Measurements from ENCODE around the gene ACO2. TPM values are rescaled to one million over a fixed set of nuclear protein-coding genes. Genes with fewer than 3 reads are reported as not detected.

Gene ACO2
- total RNA-seq, 1 experiment from 2014 or later = 127 TPM

- BruUV-seq (replicated peaks) = no TSS peak
- no peak for DNase-seq (ENCODE audit: low spot score)
- H3K4me3 ChIP-seq (ENCODE audit: low read depth, low read length, poor library complexity, severe bottlenecking) = no peak overlapping the region
- no peaks in the 10 kb centered on the region for H3K9me3 ChIP-seq (ENCODE audit: low read depth, low read length, poor library complexity, severe bottlenecking)
- no peaks in the 10 kb centered on the region for H3K27me3 ChIP-seq (replicated peaks; ENCODE audit: insufficient read depth, low read depth, low read length, poor library complexity)
- peaks cover 22% of the 10 kb centered on the region for H3K4me1 ChIP-seq (ENCODE audit: insufficient read depth, low read length, poor library complexity, severe bottlenecking)
- ChIA-PET POLR2A (ENCODE audit: low non-redundant PET) (no interaction called here), CTCF (no interaction called here)
- H3K27ac ChIP-seq (ENCODE audit: low read depth, low read length, poor library complexity, severe bottlenecking) = no peak overlapping the region
- intact Hi-C loops (cut with micrococcal nuclease; ENCODE audit: unreplicated experiment) = no loop called here
- peaks cover 14% of the 10 kb centered on the region for H3K36me3 ChIP-seq (ENCODE audit: insufficient read depth, low read length, poor library complexity, severe bottlenecking)
- TF ChIP-seq, protein P1, sequence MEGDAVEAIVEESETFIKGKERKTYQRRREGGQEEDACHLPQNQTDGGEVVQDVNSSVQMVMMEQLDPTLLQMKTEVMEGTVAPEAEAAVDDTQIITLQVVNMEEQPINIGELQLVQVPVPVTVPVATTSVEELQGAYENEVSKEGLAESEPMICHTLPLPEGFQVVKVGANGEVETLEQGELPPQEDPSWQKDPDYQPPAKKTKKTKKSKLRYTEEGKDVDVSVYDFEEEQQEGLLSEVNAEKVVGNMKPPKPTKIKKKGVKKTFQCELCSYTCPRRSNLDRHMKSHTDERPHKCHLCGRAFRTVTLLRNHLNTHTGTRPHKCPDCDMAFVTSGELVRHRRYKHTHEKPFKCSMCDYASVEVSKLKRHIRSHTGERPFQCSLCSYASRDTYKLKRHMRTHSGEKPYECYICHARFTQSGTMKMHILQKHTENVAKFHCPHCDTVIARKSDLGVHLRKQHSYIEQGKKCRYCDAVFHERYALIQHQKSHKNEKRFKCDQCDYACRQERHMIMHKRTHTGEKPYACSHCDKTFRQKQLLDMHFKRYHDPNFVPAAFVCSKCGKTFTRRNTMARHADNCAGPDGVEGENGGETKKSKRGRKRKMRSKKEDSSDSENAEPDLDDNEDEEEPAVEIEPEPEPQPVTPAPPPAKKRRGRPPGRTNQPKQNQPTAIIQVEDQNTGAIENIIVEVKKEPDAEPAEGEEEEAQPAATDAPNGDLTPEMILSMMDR (conservative IDR thresholded peaks at IDR 0.05; ENCODE audit: low read depth, low read length) = no peak
These were observed 2.7 kb downstream of the ACO2 start for GRCh38 chr22:41471568-41471967.

GRCh38 chr22:41474872-41475451, 6.0 kb downstream of the ACO2 start:
- Histone ChIP-seq H3K36me3 (ENCODE audit: insufficient read depth, low read length, poor library complexity, severe bottlenecking) (no peaks in the 10 kb centered on the region), H3K9me3 (ENCODE audit: low read depth, low read length, poor library complexity, severe bottlenecking) (no peaks in the 10 kb centered on the region), H3K4me3 (ENCODE audit: low read depth, low read length, poor library complexity, severe bottlenecking) (no peak overlapping the region), H3K27ac (ENCODE audit: low read depth, low read length, poor library complexity, severe bottlenecking) (no peak overlapping the region), H3K27me3 (replicated peaks; ENCODE audit: insufficient read depth, low read depth, low read length, poor library complexity) (no peaks in the 10 kb centered on the region), H3K4me1 (ENCODE audit: insufficient read depth, low read length, poor library complexity, severe bottlenecking) (peaks cover 17% of the 10 kb centered on the region)
- no peak for TF ChIP-seq EZH2 (IDR thresholded peaks at IDR 0.05; ENCODE audit: borderline replicate concordance, low read depth, low read length, poor library complexity, severe bottlenecking)
- TF ChIP-seq, protein P1 (conservative IDR thresholded peaks at IDR 0.05; ENCODE audit: low read depth, low read length) = no peak
- BruUV-seq (replicated peaks) = no TSS peak
- intact Hi-C loops (cut with micrococcal nuclease; ENCODE audit: unreplicated experiment) = no loop called here
- no peak for DNase-seq (ENCODE audit: low spot score)
- ChIA-PET CTCF (interaction anchor here (0.7 kb wide), 1 partner anchor 43 kb away, joined by 9 read pairs; no protein-coding TSS in a partner anchor), POLR2A (ENCODE audit: low non-redundant PET) (no interaction called here)

DNA sequence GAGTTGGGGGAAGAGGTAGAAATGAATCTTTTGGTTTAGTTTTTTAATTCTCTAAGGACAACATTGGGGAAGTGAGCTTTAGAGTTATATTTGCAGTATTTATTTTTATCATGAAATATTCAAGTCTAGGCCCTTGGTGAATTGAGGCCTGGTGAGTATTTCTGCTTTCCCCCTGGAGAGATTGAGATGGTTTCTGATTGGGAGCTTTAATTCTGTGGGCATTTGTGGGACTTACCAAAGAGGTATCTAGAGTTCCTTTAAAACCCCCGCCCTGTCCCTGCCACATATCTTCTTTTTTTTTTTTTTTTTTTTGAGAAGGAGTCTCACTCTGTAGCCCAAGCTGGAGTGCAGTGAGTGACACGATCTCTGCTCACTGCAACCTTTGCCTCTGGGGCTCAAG, 9.6 kb downstream of the ACO2 start:
- no peak for TF ChIP-seq EZH2 (IDR thresholded peaks at IDR 0.05; ENCODE audit: borderline replicate concordance, low read depth, low read length, poor library complexity, severe bottlenecking)
- TF ChIP-seq, protein P1 (conservative IDR thresholded peaks at IDR 0.05; ENCODE audit: low read depth, low read length) = no peak
- Histone ChIP-seq H3K36me3 (ENCODE audit: insufficient read depth, low read length, poor library complexity, severe bottlenecking) (no peaks in the 10 kb centered on the region), H3K9me3 (ENCODE audit: low read depth, low read length, poor library complexity, severe bottlenecking) (no peaks in the 10 kb centered on the region), H3K4me3 (ENCODE audit: low read depth, low read length, poor library complexity, severe bottlenecking) (no peak overlapping the region), H3K27ac (ENCODE audit: low read depth, low read length, poor library complexity, severe bottlenecking) (no peak overlapping the region), H3K4me1 (ENCODE audit: insufficient read depth, low read length, poor library complexity, severe bottlenecking) (peaks cover 16% of the 10 kb centered on the region), H3K27me3 (replicated peaks; ENCODE audit: insufficient read depth, low read depth, low read length, poor library complexity) (no peaks in the 10 kb centered on the region)
- ChIA-PET CTCF (no interaction called here), POLR2A (ENCODE audit: low non-redundant PET) (interaction anchor here (0.6 kb wide), 1 partner anchor 167 kb away, joined by 14 read pairs; no protein-coding TSS in a partner anchor)
- intact Hi-C loops (cut with micrococcal nuclease; ENCODE audit: unreplicated experiment) = no loop called here
- no peak for DNase-seq (ENCODE audit: low spot score)
- no TSS peak for BruUV-seq (replicated peaks)
